Gastroesophageal sphincter (tissue), 4 donors: ENCODE measurements around the gene MYOCD. TPM values are rescaled to one million over a fixed set of nuclear protein-coding genes. Genes with fewer than 3 reads are reported as not detected.

Experiments
- ATAC-seq: fragments of 150-250 bp; one replicate; pipeline ENCODE4 v1.9.1; 2016; ENCODE audit warnings: mild to moderate bottlenecking, moderate library complexity
- H3K27ac ChIP-seq, 4 donors: fragments of 200-600 bp; sonication (generic) in 3 of 4; 1 replicate in 3 of 4; 2 replicates in 1 of 4; pipeline ENCODE4 v1.5.1; 2016 to 2019
- H3K27me3 ChIP-seq: fragments of 200-600 bp; sonication (generic); one replicate; pipeline ENCODE4 v1.5.1; 2019
- H3K36me3 ChIP-seq, 2 donors: fragments of 200-600 bp; sonication (generic); one replicate each; pipeline ENCODE4 v1.5.1; 2019; ENCODE audit warnings: control low read depth in 1 of 2
- H3K4me1 ChIP-seq, 3 donors: fragments of 200-600 bp; sonication (generic); 1 replicate in 2 of 3; 2 replicates in 1 of 3; pipeline ENCODE4 v1.5.1; 2016 to 2019; ENCODE audit warnings: control low read depth in 2 of 3
- H3K4me3 ChIP-seq, 2 donors: fragments of 200-600 bp; sonication (generic); one replicate each; pipeline ENCODE4 v1.5.1; 2019; ENCODE audit warnings: mild to moderate bottlenecking in 1 of 2, moderate library complexity in 1 of 2
- H3K9me3 ChIP-seq, 3 donors: fragments of 200-600 bp; sonication (generic); one replicate each; pipeline ENCODE4 v1.5.1; 2017 to 2019; ENCODE audit warnings: control low read depth in 2 of 3
- EP300 ChIP-seq: sonication (generic); formaldehyde crosslinking; IDR thresholded peaks from one replicate; pipeline ENCODE4 v1.6.1; 2017; ENCODE audit warnings: antibody characterized with exemption, mild to moderate bottlenecking
- POLR2A ChIP-seq, 2 donors: fragments of 450-650 bp; IDR thresholded peaks; one replicate each; pipeline ENCODE4 v1.6.1; 2017; ENCODE audit warnings: antibody characterized with exemption in 2 of 2, mild to moderate bottlenecking in 2 of 2, moderate library complexity in 1 of 2
- POLR2AphosphoS5 ChIP-seq: sonication (generic); formaldehyde crosslinking; IDR thresholded peaks from one replicate; pipeline ENCODE4 v1.6.1; 2017; ENCODE audit warnings: antibody characterized with exemption
- WGBS, 2 donors: methylation state at CpG; one replicate each; pipeline ENCODE4 v1.1.5; 2018; ENCODE audit warnings: low coverage in 1 of 2; 5-methylcytosine and 5-hydroxymethylcytosine counted together
- total RNA-seq, 4 donors: library from RNA; depleted of rRNA; stranded (reverse); fragments of >200 nt; gene quantifications; one replicate each; pipeline ENCODE4 v1.1.0, GENCODE V29; 2016
- TF ChIP-seq, protein P1 (sequence below), 4 experiments: fragments of 200-600 bp in 2 of 4; fragments of 450-650 bp in 2 of 4; sonication (generic) in 1 of 4; IDR thresholded peaks; one replicate each; pipeline ENCODE4 v1.5.1; 2017 to 2019; ENCODE audit warnings: antibody characterized with exemption in 4 of 4, mild to moderate bottlenecking in 2 of 4, moderate library complexity in 2 of 4

MYOCD gene
- total RNA-seq, 4 donors from 2014 or later: 93.0 to 219 (median 120) TPM

DNA sequence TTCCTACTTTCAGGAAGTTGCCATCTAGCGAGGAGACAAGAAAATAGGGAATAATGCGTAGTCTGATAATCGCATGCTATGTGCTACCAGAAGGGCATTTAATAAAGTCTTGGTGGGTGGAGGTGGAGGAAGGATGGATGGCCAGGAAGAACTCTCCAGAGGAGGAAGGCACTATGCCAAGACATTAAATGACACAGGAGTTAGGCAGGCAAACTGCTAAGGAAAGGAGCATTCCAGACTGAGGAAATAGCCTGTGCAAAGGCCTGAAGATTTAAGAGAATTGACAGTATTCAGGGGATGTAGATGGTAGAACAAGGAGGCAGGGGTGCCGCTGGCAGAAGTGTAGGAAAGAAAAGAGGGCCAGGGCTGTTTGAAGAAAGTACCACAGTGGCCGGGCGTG is 104.3 kb downstream of the MYOCD start:
- Histone ChIP-seq H3K27ac (no peak overlapping the region), H3K4me3 (no peak overlapping the region)
- no peak for ATAC-seq

DNA sequence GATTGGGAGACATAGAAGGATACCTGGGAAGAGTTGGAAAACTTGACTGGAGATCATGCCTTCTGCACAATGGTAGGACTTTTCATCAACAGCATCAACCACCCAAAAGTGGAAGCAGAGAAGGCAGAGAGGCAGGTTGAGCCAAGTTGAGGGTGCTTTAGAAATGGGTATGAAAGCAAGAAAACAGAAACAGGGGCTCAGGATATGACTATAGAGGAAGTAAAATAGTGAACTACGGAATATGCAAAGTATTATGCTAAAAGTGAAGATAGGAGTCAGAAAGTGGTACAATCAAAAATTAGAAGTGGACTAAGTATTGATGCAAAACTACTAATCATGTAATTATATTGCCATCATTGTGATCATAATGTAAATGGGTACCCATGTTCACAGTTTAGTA is 107.5 kb downstream of the MYOCD start:
- H3K36me3 ChIP-seq: no peaks in the 10 kb centered on the region
- no peak for TF ChIP-seq POLR2AphosphoS5
- H3K4me1 ChIP-seq: no peaks in the 10 kb centered on the region
- no peak overlapping the region for H3K4me3 ChIP-seq
- H3K9me3 ChIP-seq: no peaks in the 10 kb centered on the region
- ATAC-seq: no peak
- H3K27me3 ChIP-seq: no peaks in the 10 kb centered on the region
- WGBS, 2 donors: 50 to 63% methylated on average over 1 of the region's 1 CpG
- no peak overlapping the region for H3K27ac ChIP-seq

More for the DNA sequence above, 104.3 kb downstream of the MYOCD start:
- Histone ChIP-seq H3K4me1 (no peaks in the 10 kb centered on the region), H3K36me3 (no peaks in the 10 kb centered on the region), H3K27me3 (no peaks in the 10 kb centered on the region), H3K9me3 (no peaks in the 10 kb centered on the region)
- WGBS, 2 donors: 78 to 86% methylated on average over 6 of the region's 6 CpGs
- no peak for TF ChIP-seq EP300
- no peak for TF ChIP-seq POLR2AphosphoS5
- TF ChIP-seq, protein P1, sequence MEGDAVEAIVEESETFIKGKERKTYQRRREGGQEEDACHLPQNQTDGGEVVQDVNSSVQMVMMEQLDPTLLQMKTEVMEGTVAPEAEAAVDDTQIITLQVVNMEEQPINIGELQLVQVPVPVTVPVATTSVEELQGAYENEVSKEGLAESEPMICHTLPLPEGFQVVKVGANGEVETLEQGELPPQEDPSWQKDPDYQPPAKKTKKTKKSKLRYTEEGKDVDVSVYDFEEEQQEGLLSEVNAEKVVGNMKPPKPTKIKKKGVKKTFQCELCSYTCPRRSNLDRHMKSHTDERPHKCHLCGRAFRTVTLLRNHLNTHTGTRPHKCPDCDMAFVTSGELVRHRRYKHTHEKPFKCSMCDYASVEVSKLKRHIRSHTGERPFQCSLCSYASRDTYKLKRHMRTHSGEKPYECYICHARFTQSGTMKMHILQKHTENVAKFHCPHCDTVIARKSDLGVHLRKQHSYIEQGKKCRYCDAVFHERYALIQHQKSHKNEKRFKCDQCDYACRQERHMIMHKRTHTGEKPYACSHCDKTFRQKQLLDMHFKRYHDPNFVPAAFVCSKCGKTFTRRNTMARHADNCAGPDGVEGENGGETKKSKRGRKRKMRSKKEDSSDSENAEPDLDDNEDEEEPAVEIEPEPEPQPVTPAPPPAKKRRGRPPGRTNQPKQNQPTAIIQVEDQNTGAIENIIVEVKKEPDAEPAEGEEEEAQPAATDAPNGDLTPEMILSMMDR (IDR thresholded peaks at IDR 0.05): no peak
- no peak for TF ChIP-seq POLR2A (IDR thresholded peaks at IDR 0.05)

DNA sequence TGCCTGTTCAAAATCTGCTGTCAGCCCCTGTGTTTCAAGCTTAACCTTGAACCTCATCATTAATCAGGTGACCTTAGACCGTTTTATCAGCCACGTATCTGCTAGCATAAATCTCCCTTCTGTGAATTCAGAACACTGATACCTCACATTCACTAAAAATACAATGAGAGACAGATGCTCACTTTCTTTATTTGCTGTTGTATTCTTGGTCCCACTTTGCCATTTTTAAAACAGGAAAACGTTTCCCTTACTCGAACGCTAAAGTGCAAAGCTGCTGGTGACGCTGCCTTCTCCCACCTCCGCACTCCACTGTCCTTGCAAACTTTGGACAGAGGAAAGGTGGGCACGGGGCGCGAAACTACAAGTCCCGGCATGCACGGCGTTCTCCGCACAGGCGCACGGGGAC is 123.4 kb downstream of the MYOCD start:
- Histone ChIP-seq H3K27ac (peak overlapping the region in 3 of 4 donors; percentile 83 to 84 (median 84)), H3K4me1 (peaks cover 0 to 21% (median 7%) of the 10 kb centered on the region in 3 donors), H3K9me3 (no peaks in the 10 kb centered on the region), H3K27me3 (no peaks in the 10 kb centered on the region), H3K36me3 (no peaks in the 10 kb centered on the region), H3K4me3 (peak overlapping the region; percentile 51 to 78)
- ATAC-seq: no peak
- WGBS, 2 donors: 0 to 2% methylated on average over 5 to 6 of the region's 16 CpGs
- TF ChIP-seq EP300 (no peak), POLR2AphosphoS5 (no peak), POLR2A (IDR thresholded peaks at IDR 0.05) (no peak)
- TF ChIP-seq, protein P1 (IDR thresholded peaks at IDR 0.05): no peak

DNA sequence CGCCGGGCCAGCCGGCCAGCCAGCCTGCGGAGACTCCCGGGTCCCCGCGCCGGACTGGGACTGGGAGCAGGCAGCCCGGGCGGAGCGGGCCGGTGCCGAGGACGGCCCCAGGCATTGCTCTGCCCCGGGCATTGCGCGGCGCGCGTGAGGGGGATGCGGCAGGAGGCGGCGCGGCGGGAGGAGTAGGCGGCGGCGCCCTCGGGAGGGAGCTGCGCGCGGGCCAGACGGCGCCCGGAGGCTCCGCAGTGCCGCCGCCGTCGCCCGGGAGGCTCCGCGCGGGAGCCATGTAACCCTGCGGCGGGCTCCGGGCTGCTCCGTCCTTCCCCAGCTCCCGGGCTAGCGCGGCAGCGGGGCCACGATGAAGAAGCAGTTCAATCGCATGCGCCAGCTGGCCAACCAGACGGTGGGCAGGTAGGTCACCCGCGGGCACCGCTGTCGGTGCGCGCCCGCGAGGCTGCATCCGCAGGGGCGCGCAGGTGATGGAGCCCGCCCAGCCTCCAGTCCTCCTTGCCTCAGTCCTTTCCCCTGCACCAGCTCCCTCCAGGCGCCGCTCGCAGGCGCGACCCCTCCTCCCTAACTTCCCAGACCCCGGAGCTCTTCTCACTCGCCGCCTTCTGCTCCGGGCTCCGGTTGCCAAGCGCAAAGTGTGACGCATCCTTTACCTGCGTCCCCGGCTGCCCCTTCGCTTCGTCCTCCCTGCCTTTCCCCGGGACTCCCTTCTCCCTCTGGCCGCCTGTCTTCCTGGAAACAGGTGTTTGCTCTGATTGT is 124.0 kb downstream of the MYOCD start, which contains the start of gene ARHGAP44:
TSS of gene ARHGAP44 (plus strand) at position 18 of the 768 bp plus-strand sequence. CDS start at position 359, 341 bp downstream.
- peak; percentile 87 for ATAC-seq
- peaks cover 0 to 21% (median 7%) of the 10 kb centered on the region in 3 donors for H3K4me1 ChIP-seq
- no peaks in the 10 kb centered on the region for H3K27me3 ChIP-seq
- 0% methylated on average over 17 of the region's 86 CpGs; no CpG with 5 or more reads in 1 of the 2 donors for WGBS, 2 donors
- peak within 1 kb of the TSS in 3 of 4 donors; percentile 83 to 84 (median 84) for H3K27ac ChIP-seq
- no peaks in the 10 kb centered on the region for H3K36me3 ChIP-seq
- no peaks in the 10 kb centered on the region for H3K9me3 ChIP-seq
- peak within 1 kb of the TSS; percentile 51 to 78 for H3K4me3 ChIP-seq
- TF ChIP-seq POLR2A (IDR thresholded peaks at IDR 0.05) (peak; percentile 22 to 30), EP300 (no peak)

DNA sequence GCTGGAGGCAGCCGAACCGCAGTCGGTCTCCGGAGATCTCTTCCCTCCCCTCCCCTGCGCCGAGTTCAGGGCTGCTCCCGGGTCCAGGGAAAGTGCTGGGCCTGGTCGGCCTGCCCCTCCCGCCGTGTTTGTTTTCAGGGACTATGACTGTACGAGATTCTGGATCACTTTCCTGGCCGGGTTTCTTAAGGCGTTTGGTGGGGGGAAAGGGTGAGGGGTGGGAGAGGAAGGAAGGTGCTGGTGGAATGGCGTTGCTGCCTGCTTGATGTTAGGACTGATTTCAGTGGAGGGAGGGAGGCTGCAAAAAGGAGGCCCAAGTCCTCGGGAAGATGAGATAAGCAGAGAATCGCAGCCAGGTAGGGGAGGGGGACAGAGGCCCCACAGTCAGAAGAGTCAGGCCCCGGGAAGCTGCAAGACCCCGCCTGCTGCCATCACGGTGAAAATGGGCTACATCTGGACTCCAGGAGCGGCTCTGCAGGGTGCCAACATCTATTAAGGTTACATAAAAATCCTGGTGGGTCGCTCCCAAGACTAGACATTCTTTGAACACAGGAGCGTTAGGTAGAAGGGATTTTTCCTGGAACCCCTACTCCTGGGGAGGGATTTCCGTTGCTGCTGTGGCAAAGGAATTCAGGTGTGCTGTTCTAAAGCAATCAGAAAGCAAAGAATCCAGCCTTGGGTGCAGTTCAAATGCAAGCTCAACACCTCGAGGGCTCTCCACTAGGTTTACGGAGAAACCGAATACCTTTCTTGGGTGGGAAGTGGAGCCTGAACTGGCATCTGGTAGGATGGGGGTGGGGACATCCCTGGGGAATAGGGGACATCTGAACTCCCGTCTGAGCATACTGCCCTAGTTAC is 124.8 kb downstream of the MYOCD start:
- Histone ChIP-seq H3K4me1 (peaks cover 0 to 21% (median 7%) of the 10 kb centered on the region in 3 donors), H3K4me3 (peak overlapping the region; percentile 51 to 78), H3K27ac (peak overlapping the region in 1 of 4 donors; percentile 83), H3K9me3 (no peaks in the 10 kb centered on the region), H3K27me3 (no peaks in the 10 kb centered on the region), H3K36me3 (no peaks in the 10 kb centered on the region)
- TF ChIP-seq EP300 (no peak), POLR2AphosphoS5 (no peak), POLR2A (IDR thresholded peaks at IDR 0.05) (no peak)
- TF ChIP-seq, protein P1 (IDR thresholded peaks at IDR 0.05): no peak
- no peak for ATAC-seq
- 38 to 58% methylated on average over 13 to 16 of the region's 27 CpGs for WGBS, 2 donors
